ENCODE results near the gene CST4. TPM values are rescaled to one million over a fixed set of nuclear protein-coding genes. Genes with fewer than 3 reads are reported as not detected.

Gene CST4
- total and polyA plus RNA-seq, 2 donors (not counting 3 experiments of a cell fraction or from before 2014, with no cell fraction given): not detected

DNA sequence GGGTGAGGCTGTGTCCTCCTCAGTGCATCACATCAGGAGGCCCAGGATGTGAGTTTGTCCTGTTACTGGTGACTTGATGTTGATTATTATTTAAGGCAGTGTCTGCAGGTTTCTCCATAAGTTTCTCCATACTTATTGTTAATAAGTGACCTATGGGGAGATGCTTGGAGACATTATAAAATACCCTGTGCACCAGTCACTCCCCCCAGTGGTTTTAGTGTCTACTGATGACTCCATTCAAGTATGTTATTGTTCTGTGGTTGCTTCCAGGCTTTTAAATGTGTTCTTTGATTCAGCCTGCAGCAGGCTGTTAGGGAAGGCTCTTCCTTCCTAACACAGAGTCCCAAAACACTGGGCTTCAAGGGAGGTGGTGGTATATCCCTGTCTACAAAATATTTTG, 36.5 kb downstream of the CST4 start:
- H3K4me1 ChIP-seq (ENCODE audit: control insufficient read depth, extremely low read depth, insufficient read depth, low read length): no peaks in the 10 kb centered on the region
- TF ChIP-seq, protein P1, sequence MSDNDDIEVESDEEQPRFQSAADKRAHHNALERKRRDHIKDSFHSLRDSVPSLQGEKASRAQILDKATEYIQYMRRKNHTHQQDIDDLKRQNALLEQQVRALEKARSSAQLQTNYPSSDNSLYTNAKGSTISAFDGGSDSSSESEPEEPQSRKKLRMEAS (IDR thresholded peaks at IDR 0.05; ENCODE audit: insufficient read depth, insufficient read length): no peak
- TF ChIP-seq POLR2AphosphoS5 (IDR thresholded peaks at IDR 0.05; ENCODE audit: insufficient read depth, low read depth, low read length) (no peak), FOS (IDR thresholded peaks at IDR 0.05; ENCODE audit: borderline replicate concordance, insufficient read depth, low read length) (no peak), GATA2 (IDR thresholded peaks at IDR 0.05; ENCODE audit: insufficient read depth, insufficient read length, low read depth, low read length) (no peak), MYC (IDR thresholded peaks at IDR 0.05; ENCODE audit: low read depth, low read length) (no peak), EZH2 (IDR thresholded peaks at IDR 0.05; ENCODE audit: borderline replicate concordance, low read depth, low read length, severe bottlenecking) (no peak), POLR2A (IDR thresholded peaks at IDR 0.05; ENCODE audit: low read depth, low read length) (no peak), JUN (IDR thresholded peaks at IDR 0.05; ENCODE audit: borderline replicate concordance, insufficient read depth, insufficient read length, low read depth) (no peak)
- TF ChIP-seq, protein P2, sequence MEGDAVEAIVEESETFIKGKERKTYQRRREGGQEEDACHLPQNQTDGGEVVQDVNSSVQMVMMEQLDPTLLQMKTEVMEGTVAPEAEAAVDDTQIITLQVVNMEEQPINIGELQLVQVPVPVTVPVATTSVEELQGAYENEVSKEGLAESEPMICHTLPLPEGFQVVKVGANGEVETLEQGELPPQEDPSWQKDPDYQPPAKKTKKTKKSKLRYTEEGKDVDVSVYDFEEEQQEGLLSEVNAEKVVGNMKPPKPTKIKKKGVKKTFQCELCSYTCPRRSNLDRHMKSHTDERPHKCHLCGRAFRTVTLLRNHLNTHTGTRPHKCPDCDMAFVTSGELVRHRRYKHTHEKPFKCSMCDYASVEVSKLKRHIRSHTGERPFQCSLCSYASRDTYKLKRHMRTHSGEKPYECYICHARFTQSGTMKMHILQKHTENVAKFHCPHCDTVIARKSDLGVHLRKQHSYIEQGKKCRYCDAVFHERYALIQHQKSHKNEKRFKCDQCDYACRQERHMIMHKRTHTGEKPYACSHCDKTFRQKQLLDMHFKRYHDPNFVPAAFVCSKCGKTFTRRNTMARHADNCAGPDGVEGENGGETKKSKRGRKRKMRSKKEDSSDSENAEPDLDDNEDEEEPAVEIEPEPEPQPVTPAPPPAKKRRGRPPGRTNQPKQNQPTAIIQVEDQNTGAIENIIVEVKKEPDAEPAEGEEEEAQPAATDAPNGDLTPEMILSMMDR (IDR thresholded peaks at IDR 0.05; ENCODE audit: extremely low read depth in 1 of 2, insufficient read depth in 1 of 2, low read depth in 1 of 2, low read length in 2 of 2): no peak
- H3K27ac ChIP-seq (ENCODE audit: insufficient read depth, low read depth, low read length): no peak overlapping the region
- H3K9ac ChIP-seq (replicated peaks; ENCODE audit: extremely low read depth, insufficient read depth, low read length): no peak overlapping the region
- H4K20me1 ChIP-seq (replicated peaks; ENCODE audit: control insufficient read depth, extremely low read depth, insufficient read depth, low read length): no peaks in the 10 kb centered on the region
- H3K4me2 ChIP-seq (ENCODE audit: insufficient read depth, low read length): no peak overlapping the region
- CTCF ChIA-PET: no interaction called here
- no peak overlapping the region for H2AFZ ChIP-seq (ENCODE audit: low read depth, low read length)
- H3K9me1 ChIP-seq (replicated peaks; ENCODE audit: control insufficient read depth, extremely low read depth, insufficient read depth, low read length): no peaks in the 10 kb centered on the region
- FAIRE-seq: no peak
- H3K36me3 ChIP-seq (ENCODE audit: control insufficient read depth in 2 of 2, extremely low read depth in 1 of 2, insufficient read depth in 2 of 2, low read length in 2 of 2): no peaks in the 10 kb centered on the region
- H3K9me3 ChIP-seq (replicated peaks; ENCODE audit: control insufficient read depth, insufficient read depth, low read length): no peaks in the 10 kb centered on the region
- POLR2A ChIA-PET: no interaction called here
- H3K79me2 ChIP-seq (ENCODE audit: control insufficient read depth, insufficient read depth, low read length): no peaks in the 10 kb centered on the region
- no peaks in the 10 kb centered on the region for H3K27me3 ChIP-seq (ENCODE audit: control insufficient read depth in 2 of 2, insufficient read depth in 2 of 2, low read length in 2 of 2)
- no peak for DNase-seq (ENCODE audit: low read depth, low spot score)
- intact Hi-C loops (cut with micrococcal nuclease): no loop called here
- dilution Hi-C loops (cut with MboI; ENCODE audit: extremely low pct_ligation_motif_present, low sequenced_read_pairs): no loop called here
- BruUV-seq (replicated peaks): no TSS peak
- H3K4me3 ChIP-seq (replicated peaks in 1 of 3; ENCODE audit: insufficient read depth in 1 of 3, low read depth in 1 of 3, low read length in 3 of 3): no peak overlapping the region
